HG03066 (cell line): ENCODE data around the gene RPS6KB2.

ENCODE experiments used
- ATAC-seq: cut with Tn5 transposase; IDR thresholded peaks from one replicate; pipeline ENCODE4 v1.9.1; 2021; ENCODE audit warnings: low read depth; ENCODE audit not compliant: unreplicated experiment

Gene RPS6KB2

GRCh38 chr11:67428052-67429001, at the start of gene RPS6KB2:
Gene RPS6KB2, plus strand, starts transcription at chr11:67428494. Its CDS starts 52 bp downstream, at chr11:67428546.
- peak; percentile 81 for ATAC-seq

GRCh38 chr11:67378544-67378943, 49.8 kb upstream of the RPS6KB2 start:
- no peak for ATAC-seq

GRCh38 chr11:67379061-67380058, 48.9 kb upstream of the RPS6KB2 start:
- no peak for ATAC-seq

- no peak for ATAC-seq
These were observed 46.9 kb upstream of the RPS6KB2 start for GRCh38 chr11:67381244-67381972.

- no peak for ATAC-seq
These were observed 45.8 kb upstream of the RPS6KB2 start for GRCh38 chr11:67382276-67383136.

- ATAC-seq = no peak
These were observed 43.4 kb upstream of the RPS6KB2 start for GRCh38 chr11:67384851-67385366.

DNA sequence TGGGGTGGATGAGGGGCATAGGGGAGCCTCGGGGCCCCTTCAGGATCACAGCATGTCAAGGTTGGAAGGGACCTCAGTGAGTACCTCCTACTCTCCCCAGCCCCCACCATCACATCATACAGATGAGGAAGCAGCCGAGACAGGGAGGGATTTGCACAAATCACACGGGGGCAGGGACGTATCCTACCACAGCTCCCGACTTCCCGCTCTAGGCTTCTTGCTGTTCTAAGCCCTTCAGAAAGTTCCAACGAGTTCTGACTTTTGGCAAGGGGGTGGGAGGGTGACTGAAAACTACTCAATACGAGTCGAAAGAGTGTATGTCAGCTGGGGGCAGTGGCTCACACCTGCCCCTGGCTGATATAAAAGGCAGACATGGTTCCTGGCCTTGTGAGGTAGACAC, 41.2 kb upstream of the RPS6KB2 start:
- no peak for ATAC-seq

DNA sequence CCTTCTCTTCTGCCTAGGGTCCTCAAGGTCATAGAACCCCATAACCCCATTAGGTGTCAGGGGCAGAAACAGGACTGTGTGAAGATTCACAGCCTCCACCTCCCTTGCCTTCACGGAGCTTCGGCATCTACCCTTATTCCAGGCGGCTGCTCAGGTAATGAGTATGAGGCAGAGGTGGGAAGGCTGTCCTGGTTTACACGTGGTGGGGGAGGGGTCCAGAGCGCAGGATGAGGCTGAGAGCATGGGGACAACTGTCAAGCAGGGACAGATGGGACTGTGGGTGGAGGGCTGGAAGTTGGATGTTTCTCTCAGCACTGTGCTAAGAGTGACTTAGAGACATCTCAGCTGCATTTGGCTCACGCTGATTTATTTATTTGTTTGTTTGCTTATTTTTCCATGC, 40.8 kb upstream of the RPS6KB2 start:
- ATAC-seq = no peak

- no peak for ATAC-seq
These were observed 38.8 kb upstream of the RPS6KB2 start for GRCh38 chr11:67389477-67389876.

GRCh38 chr11:67390947-67391303, 37.4 kb upstream of the RPS6KB2 start:
- ATAC-seq = no peak

DNA sequence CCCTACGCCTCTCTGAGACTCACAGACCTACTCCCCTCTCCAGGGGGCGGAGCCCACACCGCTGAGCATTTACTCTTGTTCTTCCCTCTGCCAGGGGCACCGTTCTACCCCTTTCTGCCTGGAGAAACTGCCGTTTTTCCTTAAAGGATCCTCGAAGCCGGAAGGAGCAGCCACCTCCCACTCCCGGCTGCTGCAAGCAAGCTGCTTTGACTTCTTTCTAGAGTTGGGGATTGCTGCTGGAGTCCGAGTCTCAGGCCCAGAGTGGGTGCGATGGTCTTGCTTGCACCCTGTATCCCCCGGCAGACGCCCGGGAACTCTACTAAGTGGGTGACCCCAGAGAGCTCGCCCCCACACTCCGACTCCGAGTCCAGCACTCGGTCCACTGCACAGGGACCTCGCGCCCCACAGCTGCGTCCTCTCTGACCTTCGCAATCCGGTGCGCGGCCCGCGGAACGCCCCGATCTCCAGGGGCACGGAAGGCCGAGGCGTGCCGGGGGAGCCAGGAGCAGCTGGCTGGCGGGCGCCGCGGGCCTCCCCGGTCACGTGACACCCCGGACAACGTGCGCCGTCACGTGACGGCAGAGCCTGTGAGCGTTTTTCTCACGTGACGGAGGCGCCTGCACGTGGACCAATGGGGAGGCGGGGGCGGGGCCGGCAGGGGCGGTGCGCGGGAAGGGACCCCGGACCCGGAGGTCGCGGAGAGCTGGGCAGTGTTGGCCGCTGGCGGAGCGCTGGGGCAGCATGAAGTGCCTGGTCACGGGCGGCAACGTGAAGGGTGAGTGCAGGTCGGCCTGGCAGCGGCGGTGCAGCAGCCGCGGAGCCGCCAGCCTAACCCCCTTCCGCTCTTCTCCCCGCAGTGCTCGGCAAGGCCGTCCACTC, 36.8 kb upstream of the RPS6KB2 start, which contains the start of gene RAD9A:
RAD9A (plus strand) TSS at position 683 of the 879 bp plus-strand sequence; CDS start at position 742, 59 bp downstream.
- ATAC-seq = peak; percentile 59

DNA sequence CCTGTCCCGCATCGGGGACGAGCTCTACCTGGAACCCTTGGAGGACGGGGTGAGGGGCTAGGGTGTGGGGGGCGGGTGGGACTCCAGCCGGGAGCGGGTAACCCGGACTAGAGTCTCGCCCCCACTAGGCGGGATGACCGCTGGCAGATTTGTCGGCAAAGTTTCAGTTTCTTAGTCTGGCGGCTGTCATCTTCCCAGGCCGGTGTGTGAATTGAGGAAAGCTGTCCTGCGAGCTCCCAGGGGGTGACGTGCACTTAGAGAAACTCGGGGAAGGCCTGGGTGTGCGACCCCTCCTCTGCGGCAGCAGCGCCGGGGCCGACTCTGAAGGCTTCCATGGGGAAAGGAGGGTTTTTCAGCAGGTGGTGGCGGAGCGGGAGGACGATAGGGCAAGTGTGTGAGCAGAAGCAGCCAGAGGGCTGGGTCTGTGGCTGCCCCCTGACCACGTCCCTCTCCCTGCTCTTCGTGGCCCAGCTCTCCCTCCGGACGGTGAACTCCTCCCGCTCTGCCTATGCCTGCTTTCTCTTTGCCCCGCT, 36.0 kb upstream of the RPS6KB2 start:
- no peak for ATAC-seq

GRCh38 chr11:67393437-67393836, 34.9 kb upstream of the RPS6KB2 start:
- no peak for ATAC-seq

DNA sequence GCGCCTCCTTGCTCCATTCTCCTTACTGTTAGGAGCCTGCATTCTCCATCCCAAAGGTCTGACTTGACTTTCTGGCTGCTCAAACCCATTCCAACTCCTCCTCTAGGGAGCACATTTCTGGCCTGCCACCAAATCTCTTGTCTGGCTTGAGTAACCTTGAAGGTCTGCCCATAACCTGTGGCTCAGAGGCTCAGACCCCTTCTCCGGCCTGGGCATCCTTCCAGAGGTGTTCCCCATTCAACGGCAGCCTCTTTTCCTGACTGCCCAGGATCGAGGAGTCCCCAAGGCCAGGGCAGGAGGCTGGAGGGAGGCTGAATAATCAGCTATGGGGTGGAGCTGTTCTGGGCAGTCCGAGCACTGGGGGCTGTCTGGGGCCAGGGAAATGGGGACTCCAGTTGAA, 34.3 kb upstream of the RPS6KB2 start:
- no peak for ATAC-seq

DNA sequence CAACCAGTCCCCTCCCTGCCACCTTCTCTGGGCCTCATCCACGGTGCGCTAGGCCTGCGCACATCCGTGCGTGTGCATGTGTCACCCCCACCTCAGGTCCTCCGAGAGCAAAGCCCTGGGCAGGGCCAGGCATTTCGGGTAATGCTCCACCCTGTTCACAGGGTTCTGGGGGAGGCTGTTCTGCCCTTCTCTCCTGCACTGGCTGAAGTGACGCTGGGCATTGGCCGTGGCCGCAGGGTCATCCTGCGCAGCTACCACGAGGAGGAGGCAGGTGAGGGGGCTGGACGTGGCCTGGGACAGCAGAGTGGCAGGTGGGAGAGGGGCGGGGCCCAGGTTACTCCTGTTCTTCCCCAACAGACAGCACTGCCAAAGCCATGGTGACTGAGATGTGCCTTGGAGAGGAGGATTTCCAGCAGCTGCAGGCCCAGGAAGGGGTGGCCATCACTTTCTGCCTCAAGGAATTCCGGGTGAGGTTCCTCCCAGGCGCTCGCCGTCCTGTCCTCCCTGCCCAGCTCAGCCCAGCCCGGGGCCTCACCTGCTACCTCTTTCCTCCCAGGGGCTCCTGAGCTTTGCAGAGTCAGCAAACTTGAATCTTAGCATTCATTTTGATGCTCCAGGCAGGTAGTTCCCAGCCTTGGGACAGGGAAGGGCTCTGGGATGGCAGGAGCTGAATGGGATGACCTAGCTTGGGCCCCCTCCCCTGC, 32.6 kb upstream of the RPS6KB2 start:
- no peak for ATAC-seq

DNA sequence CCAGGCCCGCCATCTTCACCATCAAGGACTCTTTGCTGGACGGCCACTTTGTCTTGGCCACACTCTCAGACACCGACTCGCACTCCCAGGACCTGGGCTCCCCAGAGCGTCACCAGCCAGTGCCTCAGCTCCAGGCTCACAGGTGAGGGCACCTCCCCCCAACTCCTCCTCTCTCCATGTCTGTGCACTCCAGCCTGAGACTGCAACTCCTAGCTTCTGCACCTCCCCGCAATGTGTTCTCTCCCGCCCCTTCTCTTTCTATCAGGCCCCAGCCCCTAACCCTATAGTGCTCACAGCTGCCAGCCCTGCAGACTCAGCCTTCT, 32.1 kb upstream of the RPS6KB2 start:
- no peak for ATAC-seq

- no peak for ATAC-seq
These were observed 31.5 kb upstream of the RPS6KB2 start for GRCh38 chr11:67396587-67397389.
